Tongue (tissue), 2 donors: ENCODE results near the gene MED6. TPM values are rescaled to one million over a fixed set of nuclear protein-coding genes. Genes with fewer than 3 reads are reported as not detected.

Experiments
- DNase-seq: peaks from one replicate; pipeline ENCODE4 v3.0.0-alpha.2; 2015
- total RNA-seq: library from RNA; depleted of rRNA; stranded (reverse); fragments of >200 nt; gene quantifications from one replicate; pipeline ENCODE4 v1.2.3, GENCODE V29; 2014

Gene MED6, protein sequence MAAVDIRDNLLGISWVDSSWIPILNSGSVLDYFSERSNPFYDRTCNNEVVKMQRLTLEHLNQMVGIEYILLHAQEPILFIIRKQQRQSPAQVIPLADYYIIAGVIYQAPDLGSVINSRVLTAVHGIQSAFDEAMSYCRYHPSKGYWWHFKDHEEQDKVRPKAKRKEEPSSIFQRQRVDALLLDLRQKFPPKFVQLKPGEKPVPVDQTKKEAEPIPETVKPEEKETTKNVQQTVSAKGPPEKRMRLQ
- 57.1 TPM for total RNA-seq

GRCh38 chr14:70600382-70601157, at the start of gene MED6:
TSS of gene MED6 (minus strand) at chr14:70600655. CDS start at chr14:70600637, 18 bp downstream.
- DNase-seq: peak; percentile 98

- DNase-seq: no peak
Observed at GRCh38 chr14:70649803-70650202, 49.3 kb upstream of the MED6 start.

DNA sequence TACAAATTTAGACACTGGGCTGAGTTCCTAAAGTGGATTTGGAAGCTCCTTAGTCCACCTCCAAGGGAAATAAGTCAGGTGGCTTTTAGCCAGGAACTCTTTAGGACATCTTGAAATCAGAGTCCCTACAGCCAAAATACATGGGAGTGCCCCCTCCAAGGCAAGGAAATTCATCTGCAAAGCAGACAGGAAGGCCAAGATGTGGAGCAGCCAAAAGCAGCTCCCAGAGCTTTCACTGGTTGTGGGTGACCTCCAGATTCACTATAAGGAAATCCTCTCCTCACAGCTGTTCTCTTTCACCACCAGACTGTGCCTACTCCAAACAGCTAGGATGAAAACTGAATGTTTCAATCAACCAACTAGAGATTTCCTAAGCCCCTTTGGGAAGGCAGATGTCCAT, 47.9 kb upstream of the MED6 start:
- DNase-seq: no peak

DNA sequence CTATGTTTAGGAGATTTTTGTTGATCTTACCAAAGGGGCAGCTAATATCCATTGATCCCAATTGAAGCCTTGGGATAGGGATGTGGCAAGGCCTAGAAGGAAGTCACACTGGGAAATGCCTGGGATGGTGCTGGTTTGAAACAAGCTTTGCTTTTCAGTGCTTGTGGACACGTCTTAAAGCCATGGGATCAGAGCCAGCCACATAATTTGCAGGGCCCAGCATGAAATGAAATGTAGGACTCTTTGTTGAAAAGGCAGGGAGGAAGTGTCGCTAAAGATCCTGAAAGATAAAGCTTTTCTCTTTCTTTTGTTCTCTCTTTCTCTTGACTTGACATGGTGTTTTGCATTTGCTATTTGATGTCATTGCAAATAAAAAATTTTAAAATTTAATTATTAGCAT, 46.2 kb upstream of the MED6 start:
- DNase-seq: no peak

GRCh38 chr14:70645892-70646291, 45.4 kb upstream of the MED6 start:
- no peak for DNase-seq

- DNase-seq: no peak
Observed at GRCh38 chr14:70643967-70644366, 43.5 kb upstream of the MED6 start.

DNA sequence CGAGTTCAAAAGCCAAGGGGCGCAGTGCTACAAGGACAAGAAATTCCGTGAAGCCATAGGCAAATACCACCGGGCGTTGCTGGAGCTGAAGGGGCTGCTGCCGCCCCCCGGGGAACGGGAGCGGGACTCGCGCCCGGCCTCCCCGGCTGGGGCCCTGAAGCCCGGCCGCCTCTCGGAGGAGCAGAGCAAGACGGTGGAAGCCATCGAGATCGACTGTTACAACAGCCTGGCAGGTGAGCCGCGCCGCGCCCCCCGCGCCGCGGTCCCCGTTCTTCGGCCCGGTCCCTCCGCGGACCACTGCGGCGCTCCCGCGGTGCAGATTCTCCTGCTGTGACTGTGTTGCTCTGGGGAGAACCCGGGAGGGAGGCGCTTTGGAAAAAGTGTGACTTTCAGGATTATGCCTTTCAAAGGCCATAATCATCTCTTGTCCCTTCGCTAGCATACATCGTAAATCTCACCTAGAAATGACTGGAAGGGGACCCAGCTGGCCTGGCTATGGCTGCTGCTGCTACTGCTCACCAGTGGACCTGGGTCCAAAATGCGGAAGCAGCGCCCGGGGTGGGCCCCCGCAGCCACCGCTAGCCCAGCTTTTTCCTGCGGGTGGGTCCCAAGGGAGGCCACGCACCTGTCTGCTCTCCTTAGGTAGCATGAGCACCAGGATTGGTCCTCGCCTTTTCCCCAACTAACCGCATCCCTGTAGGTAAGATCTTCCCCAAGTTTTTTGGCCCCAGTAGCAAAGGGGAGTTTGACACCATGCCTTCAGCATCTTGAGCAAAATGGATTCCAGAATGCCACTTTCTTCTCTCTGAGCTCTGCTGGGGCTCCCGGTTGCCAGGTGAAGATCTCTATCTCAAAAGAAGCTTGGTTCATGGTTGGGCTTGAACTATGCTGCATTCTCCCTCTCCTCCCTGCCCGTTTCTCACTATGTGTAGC, 42.1 kb upstream of the MED6 start:
- peak; percentile 22 for DNase-seq

DNA sequence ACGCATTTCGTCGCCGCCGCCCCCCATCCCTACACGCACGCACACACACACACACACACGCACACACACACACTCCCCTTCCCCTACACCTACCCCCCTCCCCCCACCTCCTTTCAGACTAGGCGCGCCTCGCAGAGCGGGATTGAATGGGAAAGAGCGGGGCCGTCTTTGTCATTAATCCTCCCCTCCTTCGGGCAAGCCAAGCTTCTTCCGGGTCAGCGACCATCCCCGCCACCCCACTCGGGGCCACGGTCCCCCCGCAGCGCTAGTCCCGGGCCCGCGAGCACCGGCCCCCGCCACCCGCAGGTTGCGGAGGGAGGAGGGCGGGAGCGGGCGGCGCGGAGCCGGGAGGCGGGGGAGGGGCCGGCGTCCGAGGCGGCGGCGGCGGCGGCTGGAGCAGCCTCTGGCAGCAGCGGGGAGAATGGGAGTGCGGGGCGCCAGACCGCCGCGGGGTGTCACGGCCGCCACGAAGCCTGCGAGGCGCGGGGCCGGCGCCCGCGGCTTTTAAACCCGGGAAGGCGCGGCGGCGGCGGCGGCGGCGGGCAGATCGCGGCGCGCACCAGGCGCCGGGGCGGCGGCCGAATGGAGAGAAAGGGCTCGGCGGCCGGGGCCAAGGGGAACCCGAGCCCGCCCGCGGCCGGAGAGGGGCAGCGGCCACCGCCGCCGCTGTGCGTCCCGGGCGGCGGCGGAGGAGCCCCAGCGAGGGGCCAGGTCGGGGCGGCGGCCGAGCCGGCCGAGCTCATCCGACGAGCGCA, 41.3 kb upstream of the MED6 start, which contains the start of gene TTC9:
Gene TTC9 (plus strand): TSS at position 369 of the 755 bp plus-strand sequence. CDS start 214 bp downstream, at position 583.
- DNase-seq: peak; percentile 41

GRCh38 chr14:70640938-70641547, 40.6 kb upstream of the MED6 start:
- DNase-seq: peak; percentile 77

DNA sequence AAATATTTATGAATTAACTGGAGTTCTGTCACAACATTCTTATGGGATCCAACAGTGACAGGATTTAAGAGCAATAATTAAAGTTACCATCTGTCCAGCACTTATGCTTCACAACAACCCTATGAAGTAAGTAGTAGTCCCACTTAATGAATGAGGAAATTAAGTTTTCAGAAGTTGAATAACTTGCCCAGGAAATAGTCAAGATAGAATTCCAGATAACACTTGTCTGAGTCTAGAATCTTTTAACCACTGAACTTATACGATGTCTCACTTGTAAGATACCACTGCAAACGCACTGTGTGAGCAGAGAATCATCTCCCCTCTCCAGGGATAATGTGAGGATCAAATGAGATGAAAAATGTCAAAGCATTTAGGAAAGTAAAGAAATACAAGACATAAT, 38.0 kb upstream of the MED6 start:
- DNase-seq: no peak

DNA sequence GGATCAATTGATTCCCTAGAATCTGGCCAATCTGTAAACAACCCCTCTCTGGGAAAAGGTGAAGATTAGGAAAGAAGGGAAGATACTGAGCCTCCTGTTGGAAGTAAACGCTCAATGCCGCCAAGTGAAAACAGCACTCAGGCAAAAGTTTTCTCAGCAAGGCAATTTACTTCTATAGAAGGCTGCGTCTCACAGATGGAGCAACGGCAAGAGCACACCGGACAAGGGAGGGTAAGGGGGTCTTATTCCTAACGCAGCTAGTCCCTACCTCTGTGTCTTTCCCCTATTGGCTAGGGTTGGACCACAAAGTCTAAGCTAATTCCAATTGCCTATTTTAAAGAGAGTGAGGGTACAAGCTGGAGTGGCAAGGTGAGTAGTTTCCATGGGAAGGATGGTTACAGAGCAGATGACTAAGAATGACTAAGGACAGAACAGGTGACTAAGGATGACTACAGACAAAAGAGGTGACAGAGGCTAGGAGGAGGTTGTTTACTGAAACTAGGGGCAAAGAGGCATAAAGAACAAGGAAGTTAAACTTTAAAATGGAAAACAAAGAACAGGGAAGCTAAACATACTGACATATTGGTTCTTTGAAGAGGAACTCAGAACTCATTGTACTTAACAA, 35.6 kb upstream of the MED6 start:
- no peak for DNase-seq

DNA sequence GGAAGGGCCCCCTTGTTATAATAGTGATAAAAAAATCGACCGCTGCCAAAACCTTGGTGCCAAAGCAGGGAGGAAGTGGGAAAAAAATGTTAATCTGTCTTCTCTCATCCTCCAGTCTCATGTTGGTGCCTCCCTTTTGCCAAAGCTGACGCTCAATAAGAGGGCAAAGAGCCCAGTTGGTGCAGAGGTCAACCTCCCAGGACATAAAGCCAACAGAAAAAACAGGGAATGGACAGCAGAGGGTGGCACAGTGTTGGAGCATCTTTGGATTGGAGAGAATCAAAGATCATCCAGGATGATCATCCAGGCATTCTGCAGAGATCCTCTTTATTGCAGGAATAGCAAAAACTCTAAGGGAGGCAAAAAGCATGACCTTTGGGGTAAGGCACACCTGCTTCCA, 31.5 kb upstream of the MED6 start:
- no peak for DNase-seq

- no peak for DNase-seq
Observed at GRCh38 chr14:70624972-70625371, 24.5 kb upstream of the MED6 start.

- DNase-seq: peak; percentile 25
Observed at GRCh38 chr14:70622111-70622712, 21.8 kb upstream of the MED6 start.

- DNase-seq: no peak
Observed at GRCh38 chr14:70619708-70620107, 19.3 kb upstream of the MED6 start.

DNA sequence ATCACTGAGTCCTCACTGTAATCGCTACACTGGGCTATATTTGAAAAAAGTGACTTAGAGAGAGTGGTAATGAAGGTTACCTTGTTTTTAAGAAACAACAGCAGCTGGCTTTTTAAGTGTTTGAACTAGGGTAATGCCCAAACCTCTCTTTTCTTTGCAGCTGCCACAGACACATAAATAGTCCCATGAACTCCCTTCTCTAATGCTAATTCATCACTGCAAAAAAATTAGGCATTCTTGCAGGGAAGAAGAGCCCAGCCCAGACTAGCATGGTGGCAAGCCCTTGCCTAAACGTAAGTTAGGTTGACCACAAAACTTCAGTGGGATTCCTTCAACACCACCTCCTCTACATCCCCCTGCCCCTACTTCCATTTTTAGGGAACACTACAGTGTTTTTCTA, 17.9 kb upstream of the MED6 start:
- no peak for DNase-seq

GRCh38 chr14:70616646-70617045, 16.2 kb upstream of the MED6 start:
- DNase-seq: no peak

- no peak for DNase-seq
Observed at GRCh38 chr14:70611216-70611615, 10.8 kb upstream of the MED6 start.

GRCh38 chr14:70602254-70602653, 1.8 kb upstream of the MED6 start:
- DNase-seq: no peak

GRCh38 chr14:70601162-70601561, 707 bp upstream of the MED6 start:
- no peak for DNase-seq

GRCh38 chr14:70599345-70599744, 1.1 kb downstream of the MED6 start:
- DNase-seq: no peak
